ENCODE data around the gene OR51F1.

DNA sequence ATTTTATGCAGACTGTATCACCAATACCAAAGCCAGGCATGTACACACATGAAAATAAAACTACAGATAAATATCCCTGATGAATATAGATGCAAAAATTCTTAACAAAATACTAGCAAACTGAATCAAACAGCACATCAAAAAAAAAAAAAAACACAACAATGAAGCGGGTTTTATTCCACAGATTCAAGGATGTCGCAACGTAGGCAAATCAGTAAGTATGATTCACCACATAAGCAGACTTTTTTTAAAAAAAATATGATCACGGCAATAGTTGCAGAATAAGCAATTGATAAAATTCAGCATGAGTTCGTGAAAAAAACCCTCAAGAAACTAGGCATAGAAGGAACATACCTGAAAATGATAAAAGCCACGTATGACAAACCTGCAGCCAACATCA, 21.3 kb downstream of the OR51F1 start:
- TF ChIP-seq, protein P1, sequence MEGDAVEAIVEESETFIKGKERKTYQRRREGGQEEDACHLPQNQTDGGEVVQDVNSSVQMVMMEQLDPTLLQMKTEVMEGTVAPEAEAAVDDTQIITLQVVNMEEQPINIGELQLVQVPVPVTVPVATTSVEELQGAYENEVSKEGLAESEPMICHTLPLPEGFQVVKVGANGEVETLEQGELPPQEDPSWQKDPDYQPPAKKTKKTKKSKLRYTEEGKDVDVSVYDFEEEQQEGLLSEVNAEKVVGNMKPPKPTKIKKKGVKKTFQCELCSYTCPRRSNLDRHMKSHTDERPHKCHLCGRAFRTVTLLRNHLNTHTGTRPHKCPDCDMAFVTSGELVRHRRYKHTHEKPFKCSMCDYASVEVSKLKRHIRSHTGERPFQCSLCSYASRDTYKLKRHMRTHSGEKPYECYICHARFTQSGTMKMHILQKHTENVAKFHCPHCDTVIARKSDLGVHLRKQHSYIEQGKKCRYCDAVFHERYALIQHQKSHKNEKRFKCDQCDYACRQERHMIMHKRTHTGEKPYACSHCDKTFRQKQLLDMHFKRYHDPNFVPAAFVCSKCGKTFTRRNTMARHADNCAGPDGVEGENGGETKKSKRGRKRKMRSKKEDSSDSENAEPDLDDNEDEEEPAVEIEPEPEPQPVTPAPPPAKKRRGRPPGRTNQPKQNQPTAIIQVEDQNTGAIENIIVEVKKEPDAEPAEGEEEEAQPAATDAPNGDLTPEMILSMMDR (IDR thresholded peaks at IDR 0.05): no peak
- no peak for TF ChIP-seq POLR2A (IDR thresholded peaks at IDR 0.05)
